SK-N-SH (cell line): ENCODE data around the gene TCF12.

Source experiments
- CHD2 ChIP-seq: fragments of 150-350 bp; IDR thresholded peaks from 2 replicates; pipeline ENCODE4 v1.6.1; 2018; ENCODE audit warnings: low read length; ENCODE audit not compliant: partially characterized antibody
- EZH2phosphoT487 ChIP-seq: fragments of 200-600 bp; sonication (generic); IDR thresholded peaks from 2 replicates; pipeline ENCODE4 v1.6.1; 2017; ENCODE audit warnings: low read depth, mixed run types, mild to moderate bottlenecking, antibody characterized with exemption, moderate library complexity, borderline replicate concordance
- FOXM1 ChIP-seq: IDR thresholded peaks from 2 replicates; pipeline ENCODE4 v1.4.0; 2012; ENCODE audit warnings: low read depth, mild to moderate bottlenecking
- GATA2 ChIP-seq: sonication (generic); formaldehyde crosslinking; IDR thresholded peaks from 2 replicates; pipeline ENCODE4 v1.5.0; 2020; ENCODE audit warnings: mild to moderate bottlenecking, missing genetic modification reagents
- RCOR1 ChIP-seq: fragments of 150-350 bp; IDR thresholded peaks from 2 replicates; pipeline ENCODE4 v1.6.1; 2017; ENCODE audit warnings: antibody characterized with exemption, low read length
- TAF1 ChIP-seq: IDR thresholded peaks from 2 replicates; pipeline ENCODE4 v1.6.1; 2012; ENCODE audit warnings: low read depth, mild to moderate bottlenecking, low read length, moderate library complexity, borderline replicate concordance
- TF ChIP-seq, protein P1 (sequence below): fragments of 200-600 bp; sonication (generic); IDR thresholded peaks from 2 replicates; pipeline ENCODE4 v1.6.1; 2017; ENCODE audit warnings: antibody characterized with exemption, mild to moderate bottlenecking, moderate library complexity
- TF ChIP-seq, protein P2 (sequence below): IDR thresholded peaks from 2 replicates; pipeline ENCODE4 v1.4.0; 2012; ENCODE audit warnings: low read depth, borderline replicate concordance

GRCh38 chr15:57205996-57206395 lies 287.6 kb downstream of the TCF12 start:
- TF ChIP-seq, protein P1, sequence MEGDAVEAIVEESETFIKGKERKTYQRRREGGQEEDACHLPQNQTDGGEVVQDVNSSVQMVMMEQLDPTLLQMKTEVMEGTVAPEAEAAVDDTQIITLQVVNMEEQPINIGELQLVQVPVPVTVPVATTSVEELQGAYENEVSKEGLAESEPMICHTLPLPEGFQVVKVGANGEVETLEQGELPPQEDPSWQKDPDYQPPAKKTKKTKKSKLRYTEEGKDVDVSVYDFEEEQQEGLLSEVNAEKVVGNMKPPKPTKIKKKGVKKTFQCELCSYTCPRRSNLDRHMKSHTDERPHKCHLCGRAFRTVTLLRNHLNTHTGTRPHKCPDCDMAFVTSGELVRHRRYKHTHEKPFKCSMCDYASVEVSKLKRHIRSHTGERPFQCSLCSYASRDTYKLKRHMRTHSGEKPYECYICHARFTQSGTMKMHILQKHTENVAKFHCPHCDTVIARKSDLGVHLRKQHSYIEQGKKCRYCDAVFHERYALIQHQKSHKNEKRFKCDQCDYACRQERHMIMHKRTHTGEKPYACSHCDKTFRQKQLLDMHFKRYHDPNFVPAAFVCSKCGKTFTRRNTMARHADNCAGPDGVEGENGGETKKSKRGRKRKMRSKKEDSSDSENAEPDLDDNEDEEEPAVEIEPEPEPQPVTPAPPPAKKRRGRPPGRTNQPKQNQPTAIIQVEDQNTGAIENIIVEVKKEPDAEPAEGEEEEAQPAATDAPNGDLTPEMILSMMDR = no peak
- TF ChIP-seq, protein P2, sequence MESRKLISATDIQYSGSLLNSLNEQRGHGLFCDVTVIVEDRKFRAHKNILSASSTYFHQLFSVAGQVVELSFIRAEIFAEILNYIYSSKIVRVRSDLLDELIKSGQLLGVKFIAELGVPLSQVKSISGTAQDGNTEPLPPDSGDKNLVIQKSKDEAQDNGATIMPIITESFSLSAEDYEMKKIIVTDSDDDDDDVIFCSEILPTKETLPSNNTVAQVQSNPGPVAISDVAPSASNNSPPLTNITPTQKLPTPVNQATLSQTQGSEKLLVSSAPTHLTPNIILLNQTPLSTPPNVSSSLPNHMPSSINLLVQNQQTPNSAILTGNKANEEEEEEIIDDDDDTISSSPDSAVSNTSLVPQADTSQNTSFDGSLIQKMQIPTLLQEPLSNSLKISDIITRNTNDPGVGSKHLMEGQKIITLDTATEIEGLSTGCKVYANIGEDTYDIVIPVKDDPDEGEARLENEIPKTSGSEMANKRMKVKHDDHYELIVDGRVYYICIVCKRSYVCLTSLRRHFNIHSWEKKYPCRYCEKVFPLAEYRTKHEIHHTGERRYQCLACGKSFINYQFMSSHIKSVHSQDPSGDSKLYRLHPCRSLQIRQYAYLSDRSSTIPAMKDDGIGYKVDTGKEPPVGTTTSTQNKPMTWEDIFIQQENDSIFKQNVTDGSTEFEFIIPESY = no peak
- TF ChIP-seq TAF1 (no peak), RCOR1 (no peak), CHD2 (no peak), EZH2phosphoT487 (no peak), FOXM1 (no peak), GATA2 (CRISPR knock-in tag) (no peak)
